ENCODE data around the gene RPUSD3. TPM values are rescaled to one million over a fixed set of nuclear protein-coding genes. Genes with fewer than 3 reads are reported as not detected.
A peak's percentile ranks its signal among the peaks of the same experiment; 100 is the strongest.
"Not testable (repeated sequence)": the region's sequence is repeated elsewhere in the genome, so short reads cannot be mapped to it uniquely, and the experiment has no call there.

RPUSD3 gene
- total RNA-seq, 1 experiment from 2014 or later: 44.5 TPM

DNA sequence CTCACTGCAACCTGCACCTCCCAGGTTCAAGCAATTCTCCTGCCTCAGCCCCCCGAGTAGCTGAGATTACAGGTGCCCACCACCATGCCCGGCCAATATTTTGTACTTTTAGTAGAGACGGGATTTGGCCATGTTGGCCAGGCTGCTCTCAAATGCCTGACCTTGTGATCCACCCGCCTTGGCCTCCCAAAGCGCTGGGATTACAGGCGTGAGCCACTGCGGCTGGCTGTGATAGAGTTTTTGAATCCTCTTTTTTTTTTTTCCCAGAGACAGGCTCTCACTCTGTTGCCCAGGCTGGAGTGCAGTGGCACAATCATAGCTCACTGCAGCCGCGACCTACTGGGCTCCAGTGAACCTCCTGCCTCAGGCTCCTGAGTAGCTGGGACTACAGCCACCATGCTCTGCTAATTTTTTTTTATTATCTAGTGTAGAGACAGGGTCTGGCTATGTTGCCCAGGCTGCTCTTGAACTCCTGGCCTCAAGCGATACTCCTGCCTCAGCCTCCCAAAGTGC, 21.4 kb upstream of the RPUSD3 start:
- not testable (repeated sequence) for DNase-seq (ENCODE audit: low spot score)

DNA sequence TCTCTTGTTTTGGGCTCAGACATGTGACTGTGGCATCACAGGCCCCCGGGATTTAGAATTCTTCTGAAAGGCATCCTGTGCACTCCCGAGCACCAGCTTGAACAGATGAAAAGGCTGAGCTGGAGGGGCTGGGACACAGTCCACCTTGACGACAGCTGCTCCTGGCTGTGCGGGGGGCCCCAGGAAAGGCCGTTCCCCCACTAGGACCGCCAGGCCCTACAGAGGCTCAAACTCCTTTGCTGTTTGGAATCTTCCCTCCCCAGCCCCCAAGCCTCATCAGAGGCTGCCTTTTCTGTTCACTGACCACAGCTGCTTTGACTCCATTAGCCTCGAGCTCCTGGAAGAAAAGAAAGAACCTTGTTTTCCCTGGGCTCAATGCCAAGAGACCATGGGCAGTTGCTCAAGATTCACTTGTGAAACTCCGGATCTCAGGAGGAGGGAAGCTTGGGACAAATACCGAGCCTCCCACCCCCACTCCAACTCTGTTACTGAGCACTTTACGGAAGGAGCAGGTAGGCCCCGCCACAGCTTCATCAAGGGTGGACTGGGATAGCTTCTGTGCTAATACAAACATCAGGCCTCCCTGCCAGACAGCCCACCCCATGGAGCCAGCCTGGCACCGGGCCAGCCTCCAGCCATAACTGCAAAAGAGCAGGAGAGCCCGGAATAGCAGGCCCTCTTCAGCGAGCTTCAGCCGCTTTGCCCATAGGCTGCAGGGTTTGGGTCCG, 20.6 kb upstream of the RPUSD3 start:
- DNase-seq (ENCODE audit: low spot score): peak; percentile 82

DNA sequence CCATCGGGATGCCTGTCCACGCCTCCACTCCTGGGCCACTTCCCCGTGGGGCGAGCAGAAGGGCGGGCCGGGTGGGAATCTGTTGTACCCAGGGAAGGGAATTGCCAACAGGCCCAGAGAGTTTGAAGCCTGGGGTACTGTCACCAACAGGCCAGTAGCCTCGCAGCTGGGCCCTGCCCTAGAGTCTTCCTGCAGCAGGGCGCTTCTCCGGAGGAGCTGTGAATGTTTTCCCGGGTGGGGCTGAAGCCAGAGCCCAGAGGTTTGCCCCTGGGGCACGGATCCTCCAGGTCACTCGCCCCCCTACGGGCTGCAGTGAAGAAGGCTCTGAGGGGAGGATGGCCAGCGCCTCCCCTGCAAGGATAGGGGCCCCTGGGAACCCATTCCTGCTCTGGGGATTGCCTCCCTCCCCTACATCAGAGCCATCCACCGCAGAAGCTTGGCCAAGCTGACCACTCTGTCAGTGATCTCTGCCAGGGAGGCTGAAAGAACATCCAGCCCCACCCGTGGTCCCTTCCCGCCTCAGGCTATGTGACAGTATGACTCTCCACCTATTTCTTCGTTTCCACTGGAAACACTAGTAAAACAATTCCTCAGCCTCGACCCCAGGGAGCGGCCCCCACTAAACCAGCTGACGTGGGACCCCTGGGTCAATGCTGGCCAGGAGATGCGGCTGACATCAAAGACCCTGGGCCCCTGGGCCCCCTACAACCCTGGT, 19.4 kb upstream of the RPUSD3 start:
- DNase-seq (ENCODE audit: low spot score): no peak

DNA sequence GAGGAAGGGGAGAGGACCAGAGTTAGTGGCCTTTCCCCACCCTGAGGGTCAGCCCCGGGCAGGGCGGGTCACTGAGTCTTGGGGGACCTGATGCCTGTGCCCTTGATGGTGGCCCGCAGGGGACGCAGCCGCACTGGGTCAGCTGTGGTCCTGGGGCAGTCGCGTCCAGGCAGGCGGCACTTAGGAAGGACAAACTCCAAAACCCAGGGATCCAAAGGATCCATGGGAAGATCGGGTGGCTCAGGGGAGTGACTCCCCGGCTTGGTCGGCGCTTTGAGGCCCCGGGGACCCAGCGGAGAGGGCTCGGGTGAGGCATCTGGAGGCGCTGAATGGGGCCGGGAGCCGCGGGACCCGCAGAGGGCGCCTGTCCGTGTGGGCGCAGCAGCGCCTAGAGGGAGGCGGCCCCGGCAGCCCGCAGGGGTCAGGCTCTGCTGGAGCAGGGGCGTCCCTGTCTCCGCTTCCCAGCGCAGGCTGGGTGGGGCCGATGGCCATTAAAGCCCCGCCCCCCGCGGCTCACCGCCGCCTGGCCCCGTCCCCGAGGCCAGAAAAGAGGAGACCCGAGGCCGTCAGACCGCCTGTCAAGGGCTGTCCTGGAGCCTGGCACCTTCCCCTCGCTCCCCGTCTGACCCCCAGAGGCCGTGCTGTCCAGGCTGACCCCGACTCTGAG, 18.7 kb upstream of the RPUSD3 start:
- DNase-seq (ENCODE audit: low spot score): no peak

DNA sequence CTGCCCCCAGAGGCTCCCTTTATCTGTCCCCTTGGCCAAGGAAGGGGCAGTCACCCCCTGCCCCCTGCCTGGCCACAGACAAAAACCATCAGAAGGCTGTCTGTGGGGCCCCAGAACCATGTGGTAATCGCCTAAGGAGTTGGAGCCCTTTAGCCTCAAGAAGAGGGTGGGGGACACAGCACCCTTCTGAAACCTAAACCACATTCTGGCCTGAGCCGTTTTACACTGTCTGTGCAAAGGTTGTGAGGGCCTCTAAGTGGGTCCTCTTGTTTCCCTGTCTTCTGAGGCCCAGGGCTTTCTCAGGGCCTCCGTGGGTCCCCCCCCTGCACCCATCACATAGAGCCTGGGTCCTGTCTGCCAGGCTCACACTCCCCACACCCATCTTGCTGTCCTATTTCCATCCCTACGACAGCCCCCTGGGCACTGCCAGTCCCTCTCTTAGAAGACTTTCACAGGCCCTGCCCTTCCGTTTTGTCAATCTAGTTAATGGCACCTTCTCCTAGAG, 17.9 kb upstream of the RPUSD3 start:
- DNase-seq (ENCODE audit: low spot score): no peak

- DNase-seq (ENCODE audit: low spot score): no peak
Observed at GRCh38 chr3:9861201-9861600, 17.4 kb upstream of the RPUSD3 start.

DNA sequence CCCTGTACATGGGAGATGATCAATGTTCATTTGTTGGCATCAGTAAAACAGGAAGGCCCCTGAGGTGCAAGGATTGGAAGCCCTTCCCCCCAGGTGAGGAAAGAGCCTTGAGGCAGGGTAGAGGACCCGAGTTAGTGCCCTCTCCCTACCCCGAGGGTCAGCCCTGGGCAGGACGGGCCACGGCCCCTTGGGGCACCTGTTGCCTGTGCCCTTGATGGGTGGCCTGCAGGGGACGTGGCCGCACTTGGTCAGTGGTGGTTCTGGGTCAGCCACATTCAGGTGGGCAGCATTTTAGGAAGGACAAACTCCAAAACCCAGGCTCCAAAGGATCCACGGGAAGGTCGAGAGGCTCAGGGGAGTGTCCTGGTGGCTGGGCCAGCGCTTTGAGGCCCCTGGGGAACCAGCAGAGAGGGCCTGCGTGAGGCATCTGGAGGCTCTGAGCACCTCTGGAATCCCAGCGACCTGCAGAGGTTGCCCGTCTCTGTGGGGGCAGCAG, 15.8 kb upstream of the RPUSD3 start:
- no peak for DNase-seq (ENCODE audit: low spot score)

DNA sequence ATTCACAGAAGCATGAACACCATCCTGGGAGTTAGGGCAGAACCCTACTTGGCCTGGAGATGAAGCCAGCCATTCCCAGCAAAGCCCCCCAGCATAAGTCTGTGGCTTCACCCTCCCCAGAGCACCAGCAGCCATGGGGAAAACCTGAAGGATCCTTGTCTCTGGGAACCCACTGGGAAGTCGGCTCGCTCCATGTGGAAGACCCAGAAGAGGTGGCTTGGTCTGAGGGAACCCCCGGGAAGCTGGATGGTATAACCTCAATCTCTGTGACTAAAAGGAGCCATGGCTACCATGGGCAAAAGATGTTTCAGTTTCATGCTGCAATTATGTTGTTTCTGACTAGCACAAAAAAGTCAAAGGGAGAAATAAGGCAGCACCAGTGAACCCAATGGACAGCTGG, 11.8 kb upstream of the RPUSD3 start:
- DNase-seq (ENCODE audit: low spot score): no peak

DNA sequence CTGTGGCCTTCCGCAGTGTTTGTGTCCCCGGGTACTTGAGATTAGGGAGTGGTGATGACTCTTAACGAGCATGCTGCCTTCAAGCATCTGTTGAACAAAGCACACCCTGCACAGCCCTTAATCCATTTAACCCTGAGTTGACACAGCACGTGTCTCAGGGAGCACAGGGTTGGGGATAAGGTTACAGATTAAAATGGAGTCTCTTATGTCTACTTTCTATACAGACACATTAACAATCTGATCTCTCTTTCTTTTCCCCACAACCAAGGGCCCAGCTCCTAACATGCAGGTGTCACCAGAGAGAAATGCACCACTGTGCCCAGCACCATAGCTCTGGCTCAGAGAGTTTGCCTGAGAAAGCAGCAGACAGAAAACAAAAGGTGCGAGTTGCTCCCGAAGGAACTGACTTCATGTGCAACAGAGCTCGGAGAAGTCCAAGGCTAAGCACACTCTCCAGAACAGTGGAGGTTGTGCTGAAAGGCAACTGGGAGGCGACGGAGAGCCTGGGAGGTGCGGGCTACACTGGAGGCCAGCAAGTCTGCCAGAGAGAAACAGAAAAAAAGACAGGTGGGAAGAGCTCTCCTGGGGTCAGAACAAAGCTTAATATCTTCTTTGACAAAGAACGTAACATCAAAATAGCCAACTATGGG, 10.6 kb upstream of the RPUSD3 start:
- DNase-seq (ENCODE audit: low spot score): not testable (repeated sequence)

DNA sequence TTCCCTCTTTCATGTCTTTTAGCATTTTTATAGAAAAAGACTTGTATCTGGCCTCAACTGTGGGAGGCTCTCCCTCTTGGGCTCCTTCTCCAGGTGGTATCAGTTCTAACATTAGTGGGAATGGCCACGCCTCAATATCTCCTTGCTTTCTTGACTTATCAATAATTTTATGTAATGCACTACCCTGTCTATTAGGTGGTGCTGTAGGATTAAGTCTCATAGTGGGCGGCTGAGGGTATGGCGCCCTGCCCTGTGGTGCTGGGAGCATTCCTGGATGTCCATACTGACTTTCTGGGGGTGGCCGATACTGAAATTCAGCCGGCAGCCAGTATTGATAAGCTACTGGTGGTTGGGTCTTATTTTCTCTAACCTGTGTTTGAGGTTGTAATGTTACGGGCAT, 8.7 kb upstream of the RPUSD3 start:
- DNase-seq (ENCODE audit: low spot score): no peak

- DNase-seq (ENCODE audit: low spot score): not testable (repeated sequence)
Observed at GRCh38 chr3:9851926-9852325, 8.1 kb upstream of the RPUSD3 start.

- not testable (repeated sequence) for DNase-seq (ENCODE audit: low spot score)
Observed at GRCh38 chr3:9851383-9851782, 7.6 kb upstream of the RPUSD3 start.

GRCh38 chr3:9848860-9849259, 5.1 kb upstream of the RPUSD3 start:
- DNase-seq (ENCODE audit: low spot score): not testable (repeated sequence)

- DNase-seq (ENCODE audit: low spot score): not testable (repeated sequence)
Observed at GRCh38 chr3:9847870-9848269, 4.1 kb upstream of the RPUSD3 start.

GRCh38 chr3:9846931-9847488, 3.2 kb upstream of the RPUSD3 start:
- no peak for DNase-seq (ENCODE audit: low spot score)

DNA sequence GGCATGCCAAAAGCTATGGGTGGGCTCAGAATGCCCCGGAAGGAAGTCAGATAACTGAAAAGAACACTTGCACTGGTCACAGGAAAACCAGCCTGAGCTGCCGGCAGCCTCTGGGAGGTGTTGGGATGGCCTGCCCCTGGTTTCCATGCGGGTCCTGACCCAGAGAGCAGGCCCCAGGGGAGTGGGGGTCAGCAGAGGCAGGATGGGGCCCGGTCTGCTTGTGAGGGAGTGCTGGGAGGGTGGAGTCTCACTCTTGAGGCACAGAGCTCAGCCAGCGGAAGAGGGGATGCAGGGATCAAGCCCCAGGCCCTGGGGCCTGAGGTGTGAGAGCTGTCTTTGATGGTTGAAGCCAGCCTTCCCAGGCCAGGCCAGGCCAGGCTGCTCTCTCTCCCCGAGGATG, 2.4 kb upstream of the RPUSD3 start:
- no peak for DNase-seq (ENCODE audit: low spot score)

- DNase-seq (ENCODE audit: low spot score): no peak
Observed at GRCh38 chr3:9841015-9841414, 2.8 kb downstream of the RPUSD3 start.

DNA sequence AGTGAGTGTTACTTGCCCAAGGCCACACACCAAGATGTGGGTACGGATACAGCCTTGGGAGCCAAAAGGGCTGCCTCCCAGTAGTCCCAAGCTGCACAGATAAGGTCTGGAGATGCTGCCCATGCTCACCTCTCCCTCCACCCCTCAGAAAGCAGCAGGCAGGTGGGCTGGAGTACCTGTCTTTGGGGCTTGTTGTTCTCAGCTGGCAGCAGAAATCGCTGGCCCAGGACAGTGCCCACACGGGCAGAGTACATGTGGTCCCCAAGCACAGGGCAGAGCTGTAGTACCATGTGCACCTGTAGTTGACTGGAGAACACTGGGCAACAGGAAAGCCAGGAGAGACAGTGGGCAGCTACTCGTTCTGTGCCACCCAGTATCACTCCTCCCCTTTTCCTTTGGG, 5.0 kb downstream of the RPUSD3 start:
- no peak for DNase-seq (ENCODE audit: low spot score)

DNA sequence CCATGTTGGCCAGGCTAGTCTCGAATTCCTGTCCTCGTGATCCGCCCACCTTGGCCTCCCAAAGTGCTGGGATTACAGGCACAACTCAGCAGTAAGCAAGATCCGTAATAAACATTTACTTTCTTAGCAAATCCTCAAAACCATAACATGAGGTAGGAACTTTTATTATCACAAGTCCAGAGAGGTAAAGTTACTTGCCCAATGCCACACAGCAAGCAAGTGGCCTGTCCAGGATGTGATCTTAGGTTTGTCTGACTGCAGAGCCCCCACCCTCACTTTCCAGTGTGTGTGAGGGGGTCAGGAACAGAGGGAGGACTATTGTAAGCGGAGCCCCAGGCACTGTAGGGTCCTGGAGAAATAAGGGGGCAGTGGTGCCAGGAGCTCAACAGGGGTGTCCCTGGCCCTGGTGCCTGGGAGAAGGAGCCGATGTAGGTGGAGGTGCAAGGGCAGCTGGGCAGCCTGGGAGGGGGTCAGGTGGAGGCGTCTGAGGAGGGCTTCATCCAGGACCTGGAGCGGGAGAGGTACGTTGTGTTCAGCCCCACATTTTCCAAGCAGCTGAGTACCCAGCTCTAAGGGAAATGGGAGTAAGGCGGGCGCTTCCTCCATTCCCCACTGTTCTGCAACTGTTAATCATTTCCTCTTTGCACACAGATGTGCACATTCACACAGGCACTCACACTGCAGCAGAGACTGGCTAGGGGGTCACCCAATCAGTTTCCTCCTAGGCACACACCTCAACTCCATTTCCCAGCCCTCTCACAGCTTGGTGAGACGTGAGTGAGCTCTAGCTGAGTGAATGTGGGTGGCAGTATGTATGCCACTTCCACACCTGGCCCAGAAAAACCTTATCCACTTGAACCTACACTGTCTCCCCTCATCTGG, 5.9 kb downstream of the RPUSD3 start:
- no peak for DNase-seq (ENCODE audit: low spot score)

Data from H4 (cell line).